HG02870 (cell line): Measurements from ENCODE around the gene FRG2C.
A peak's percentile ranks its signal among the peaks of the same experiment; 100 is the strongest.
"Not testable (repeated sequence)": the region's sequence is repeated elsewhere in the genome, so short reads cannot be mapped to it uniquely, and the experiment has no call there.

Experiments
- ATAC-seq: cut with Tn5 transposase; IDR thresholded peaks from one replicate; pipeline ENCODE4 v1.9.1; 2021; ENCODE audit warnings: mild to moderate bottlenecking, moderate library complexity; ENCODE audit not compliant: unreplicated experiment

Gene FRG2C

DNA sequence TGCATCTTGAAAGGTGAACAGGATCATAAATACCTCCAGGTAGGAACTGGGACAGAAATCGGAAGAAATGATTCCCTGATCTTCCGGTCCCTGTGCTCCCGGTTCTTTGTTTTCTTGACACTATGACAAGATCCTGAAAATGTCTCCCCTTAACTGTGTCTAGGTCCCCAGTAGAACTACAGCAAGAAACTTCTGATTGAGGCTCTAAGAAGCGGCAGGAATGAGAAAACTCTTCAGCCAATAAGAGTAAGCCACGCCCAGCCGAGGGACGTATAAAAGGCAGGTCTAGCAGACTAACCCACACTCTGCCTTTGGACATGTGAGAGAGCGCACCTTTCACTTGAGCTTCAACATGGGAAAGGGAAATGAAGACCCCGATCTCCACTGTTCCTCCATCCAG, at the start of gene FRG2C:
TSS of gene FRG2C (plus strand) at position 301 of the 400 bp plus-strand sequence. CDS start at position 353, 52 bp downstream.
- ATAC-seq: not testable (repeated sequence)

DNA sequence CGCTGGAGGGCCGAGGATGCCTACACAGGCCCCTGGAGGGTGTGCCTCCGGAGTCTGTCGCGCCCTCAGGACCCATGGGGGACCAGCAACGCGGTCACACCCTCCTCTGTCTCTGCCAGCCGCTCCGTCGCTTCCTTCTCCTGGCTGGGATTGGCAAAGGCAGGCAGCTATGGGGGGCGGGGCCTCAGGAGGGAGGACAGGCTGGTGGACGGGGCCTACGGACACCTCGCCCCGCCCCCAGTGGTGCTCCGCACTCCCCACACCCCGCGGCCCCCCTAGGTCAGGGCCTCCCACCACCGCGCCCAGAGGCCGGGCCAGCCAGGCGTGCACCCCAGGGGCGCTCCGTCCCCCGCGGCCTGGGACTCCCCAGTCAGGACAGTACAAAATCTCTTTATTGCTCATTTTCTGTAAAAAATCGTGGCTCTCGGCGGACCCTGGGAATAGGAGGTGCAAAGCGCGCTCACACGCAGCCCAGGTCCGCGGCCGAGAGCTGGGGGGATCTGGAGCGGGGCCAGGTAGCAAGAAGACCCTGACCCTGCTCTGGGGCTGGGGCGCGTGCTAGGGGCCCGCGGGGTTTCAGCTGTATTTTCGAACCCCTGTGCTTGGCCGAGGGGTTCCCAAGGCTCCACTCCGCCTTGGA, 45.3 kb upstream of the FRG2C start:
- not testable (repeated sequence) for ATAC-seq

DNA sequence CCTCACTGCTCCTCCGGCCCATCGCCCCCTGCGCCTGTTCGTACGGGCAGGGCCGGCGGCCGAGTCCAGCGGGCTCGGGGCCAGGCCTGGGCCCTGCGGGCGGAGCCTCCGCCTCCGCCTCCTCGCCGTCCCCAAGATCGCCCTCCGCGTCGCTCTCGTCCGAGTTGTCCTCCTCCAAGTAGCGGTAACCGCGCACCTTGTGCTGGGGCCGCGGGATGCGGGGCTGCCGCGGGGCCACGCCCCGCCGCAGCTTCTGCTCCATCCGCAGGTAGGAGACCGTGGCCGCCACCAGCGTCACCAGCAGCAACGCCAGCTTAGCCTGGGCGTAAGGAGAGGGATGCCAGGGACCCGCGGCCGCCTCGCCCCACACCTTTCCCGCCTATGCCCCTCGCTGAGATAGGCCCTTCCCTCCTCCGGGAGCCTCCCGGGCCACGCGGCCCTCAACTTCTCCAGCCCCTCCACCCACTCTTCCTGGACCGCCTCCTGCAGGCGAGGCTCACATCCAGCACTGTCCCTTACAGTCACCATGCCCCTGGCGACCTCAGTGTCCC, 44.6 kb upstream of the FRG2C start:
- not testable (repeated sequence) for ATAC-seq

DNA sequence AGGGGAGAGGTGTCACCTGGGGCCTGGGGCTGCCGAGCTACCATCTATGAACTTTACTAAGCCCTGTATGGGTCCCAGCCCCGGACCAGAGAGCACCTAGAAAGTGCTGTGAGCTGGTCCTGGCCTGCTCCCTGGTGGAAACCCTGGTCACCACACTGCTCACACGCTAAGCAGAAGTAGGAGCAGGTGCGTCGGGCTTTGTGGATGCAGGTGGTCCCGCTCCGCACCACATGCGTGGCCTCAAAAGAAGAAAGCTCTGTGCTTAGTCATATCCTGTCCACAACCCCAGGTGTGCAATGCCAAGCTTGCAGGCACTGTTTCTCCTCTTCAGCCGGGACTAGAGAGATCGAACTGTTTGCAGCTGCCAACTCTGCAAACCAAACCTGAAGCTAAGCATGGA, 42.4 kb upstream of the FRG2C start:
- not testable (repeated sequence) for ATAC-seq

DNA sequence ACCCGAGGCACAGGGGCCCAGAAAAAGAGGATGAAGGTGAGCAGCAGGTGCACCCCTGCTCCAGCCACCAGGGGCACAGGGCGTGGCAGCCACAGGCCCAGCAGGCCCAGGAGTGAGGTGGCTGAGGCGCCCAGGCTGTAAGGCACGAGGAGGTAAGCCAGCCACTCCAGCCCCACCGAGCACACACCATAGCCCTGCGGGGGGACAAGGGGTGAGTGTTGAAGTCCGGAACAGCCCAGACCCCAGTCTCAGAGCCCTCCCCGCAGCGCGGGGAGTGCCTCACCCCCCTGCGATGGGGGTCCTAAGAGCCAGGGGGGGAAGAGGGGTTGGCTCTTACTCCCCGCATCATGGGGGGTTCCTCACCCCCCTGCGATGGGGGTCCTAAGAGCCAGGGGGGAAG, 40.5 kb upstream of the FRG2C start:
- ATAC-seq: not testable (repeated sequence)

DNA sequence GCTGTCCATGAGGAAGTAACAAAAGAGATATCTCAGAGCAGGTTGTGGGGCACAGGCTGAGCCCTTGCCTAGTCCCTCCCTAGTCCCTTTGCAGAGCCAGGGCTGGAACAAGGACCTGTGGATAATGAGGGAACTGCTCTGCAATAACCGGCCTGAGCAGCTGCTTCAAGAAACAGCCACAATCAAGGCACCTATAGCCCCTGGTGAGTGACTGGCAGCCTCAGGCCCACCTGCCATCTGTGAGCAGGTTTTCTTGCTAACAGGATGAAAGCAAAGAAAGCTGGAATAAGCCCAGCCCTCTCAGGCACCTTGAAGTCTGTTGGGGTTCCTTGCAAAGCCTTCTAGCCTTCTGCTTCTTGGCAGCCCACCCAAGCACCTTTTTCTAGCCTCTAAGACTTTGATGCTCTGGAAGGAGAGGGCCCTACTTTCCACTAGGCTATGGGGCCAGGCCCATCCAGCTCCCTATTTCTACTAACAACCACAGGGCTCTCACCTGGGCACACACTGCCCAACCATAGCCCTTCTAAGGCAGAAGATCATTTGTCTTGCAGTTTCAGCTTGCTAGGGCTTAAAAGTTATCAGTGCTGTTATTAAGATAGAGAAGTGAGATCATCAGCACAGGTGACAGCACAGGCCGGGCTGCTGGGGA, 33.1 kb upstream of the FRG2C start:
- not testable (repeated sequence) for ATAC-seq

DNA sequence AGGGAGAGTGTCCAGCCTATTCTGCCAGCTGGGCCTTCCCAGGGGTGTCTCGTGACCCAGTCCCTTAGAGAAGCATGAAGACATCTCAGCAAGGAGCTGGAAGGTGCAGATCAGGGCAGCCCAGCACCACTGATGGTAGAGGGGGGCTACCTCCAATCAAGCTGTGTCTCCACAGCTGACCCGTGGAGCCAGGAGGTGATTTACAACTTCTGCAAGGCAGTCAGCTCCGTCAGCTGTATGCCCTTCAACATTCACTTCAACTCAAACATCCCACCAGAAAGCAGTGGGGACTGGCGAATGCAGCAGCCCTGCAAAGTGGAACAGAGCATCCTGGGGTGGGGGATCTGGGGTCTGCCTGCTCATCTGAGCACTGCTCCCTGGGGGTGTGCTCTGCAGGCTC, 32.6 kb upstream of the FRG2C start:
- no peak for ATAC-seq

DNA sequence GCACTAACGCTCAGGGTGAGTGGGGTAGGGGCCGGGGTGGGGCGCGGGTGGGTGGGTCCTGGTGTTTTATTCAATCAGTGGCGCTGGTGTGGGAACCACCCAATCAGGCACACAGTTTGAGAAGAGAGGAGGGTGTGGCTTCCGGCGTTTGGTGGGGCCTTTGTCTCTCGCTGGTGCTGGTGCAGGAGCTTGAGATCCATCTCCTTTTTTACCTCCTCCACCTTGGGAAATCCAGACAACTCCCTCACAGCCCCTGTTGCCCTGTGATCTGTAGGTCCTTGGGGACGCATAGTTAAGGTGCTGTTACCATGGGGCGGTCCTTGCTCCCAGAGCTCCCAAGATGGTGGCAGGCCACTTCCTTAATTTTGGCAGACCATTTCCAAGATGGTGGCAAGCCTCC, 25.2 kb upstream of the FRG2C start:
- not testable (repeated sequence) for ATAC-seq

DNA sequence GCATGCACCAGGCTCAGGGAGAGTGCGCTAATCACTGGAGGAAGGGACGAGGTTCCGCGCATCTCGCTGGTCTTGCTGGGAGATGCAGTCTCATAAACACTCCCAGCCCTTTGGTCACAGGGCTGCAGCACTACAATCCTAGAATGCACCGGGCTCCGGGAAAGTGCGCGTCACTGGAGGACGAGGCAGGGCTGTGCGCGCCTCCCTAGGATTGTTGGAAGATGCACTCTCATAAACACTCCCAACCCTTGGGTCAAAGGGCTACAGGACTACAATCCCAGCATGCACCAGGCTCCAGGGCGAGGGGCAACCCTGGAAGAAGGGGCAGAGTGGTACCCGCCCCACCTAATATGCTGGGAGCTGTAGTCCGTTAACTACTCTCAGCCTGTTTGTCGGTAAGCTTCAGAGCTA, 23.0 kb upstream of the FRG2C start:
- not testable (repeated sequence) for ATAC-seq

DNA sequence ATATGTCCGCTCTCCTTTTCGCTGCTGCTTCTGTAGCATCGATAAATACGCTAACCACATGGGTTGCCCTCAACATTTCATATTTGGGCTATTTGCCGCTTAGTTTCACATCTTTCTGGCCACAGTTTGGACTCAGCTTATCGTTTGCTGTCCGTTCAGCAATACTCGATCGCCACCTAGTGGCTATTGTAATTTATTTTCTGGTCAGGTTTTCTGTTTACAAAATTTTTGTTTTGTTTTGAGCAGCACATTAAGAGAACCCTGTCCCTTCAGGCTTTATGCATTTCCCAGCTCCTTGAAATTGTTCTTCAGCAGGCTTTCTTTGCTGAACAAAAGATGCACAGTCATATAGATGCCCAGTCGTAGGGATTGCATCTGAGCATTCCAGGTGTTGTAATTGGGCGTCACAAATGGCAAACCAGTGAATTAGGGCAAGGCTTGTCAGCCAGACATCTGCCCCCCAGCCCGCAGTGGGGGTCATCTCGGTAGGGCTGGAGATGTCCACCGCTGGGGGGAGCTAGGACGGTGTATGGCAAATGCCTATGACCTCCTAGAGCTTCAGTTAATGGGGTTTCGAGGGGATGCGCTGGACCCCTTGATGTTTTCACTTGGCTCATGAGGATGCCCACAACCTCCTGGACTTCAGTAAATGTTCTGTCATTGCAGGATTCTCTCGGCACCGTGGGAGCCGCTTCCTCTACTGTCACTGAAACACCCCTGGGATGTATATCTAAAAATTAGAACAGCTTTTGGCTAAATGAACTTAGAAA, 20.9 kb upstream of the FRG2C start:
- ATAC-seq: not testable (repeated sequence)

DNA sequence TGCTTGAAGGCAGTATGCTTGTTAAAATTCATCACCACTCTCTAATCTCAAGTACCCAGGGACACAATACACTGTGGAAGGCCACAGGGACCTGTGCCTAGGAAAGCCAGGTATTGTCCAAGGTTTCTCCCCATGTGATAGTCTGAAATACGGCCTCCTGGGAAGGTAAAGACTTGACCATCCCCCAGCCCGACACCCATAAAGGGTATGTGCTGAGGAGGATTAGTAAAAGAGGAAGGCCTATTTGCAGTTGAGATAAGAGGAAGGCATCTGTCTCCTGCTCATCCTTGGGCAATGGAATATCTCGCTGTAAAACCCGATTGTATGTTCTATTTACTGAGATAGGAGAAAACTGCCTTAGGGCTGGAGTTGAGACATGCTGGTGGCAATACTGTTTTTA, 18.6 kb upstream of the FRG2C start:
- not testable (repeated sequence) for ATAC-seq

DNA sequence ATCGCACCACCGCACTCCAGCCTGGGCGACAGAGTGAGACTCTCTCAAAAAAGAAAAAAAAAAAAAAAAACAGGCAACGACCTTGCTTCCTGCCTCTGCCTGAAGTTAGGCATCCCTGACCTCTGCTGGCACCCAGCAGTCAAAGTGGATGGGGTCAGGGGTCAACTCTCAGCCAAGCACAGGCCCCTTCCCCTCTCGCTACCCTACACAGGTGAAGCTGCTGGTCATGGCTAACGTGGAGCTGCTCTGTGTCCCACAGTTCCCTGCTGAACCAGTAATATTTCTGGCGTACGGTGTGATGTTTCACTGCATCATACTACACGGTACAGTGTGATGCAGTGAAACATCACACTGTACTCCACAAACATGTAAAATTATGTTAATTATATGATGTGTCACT, 13.9 kb upstream of the FRG2C start:
- ATAC-seq: no peak

DNA sequence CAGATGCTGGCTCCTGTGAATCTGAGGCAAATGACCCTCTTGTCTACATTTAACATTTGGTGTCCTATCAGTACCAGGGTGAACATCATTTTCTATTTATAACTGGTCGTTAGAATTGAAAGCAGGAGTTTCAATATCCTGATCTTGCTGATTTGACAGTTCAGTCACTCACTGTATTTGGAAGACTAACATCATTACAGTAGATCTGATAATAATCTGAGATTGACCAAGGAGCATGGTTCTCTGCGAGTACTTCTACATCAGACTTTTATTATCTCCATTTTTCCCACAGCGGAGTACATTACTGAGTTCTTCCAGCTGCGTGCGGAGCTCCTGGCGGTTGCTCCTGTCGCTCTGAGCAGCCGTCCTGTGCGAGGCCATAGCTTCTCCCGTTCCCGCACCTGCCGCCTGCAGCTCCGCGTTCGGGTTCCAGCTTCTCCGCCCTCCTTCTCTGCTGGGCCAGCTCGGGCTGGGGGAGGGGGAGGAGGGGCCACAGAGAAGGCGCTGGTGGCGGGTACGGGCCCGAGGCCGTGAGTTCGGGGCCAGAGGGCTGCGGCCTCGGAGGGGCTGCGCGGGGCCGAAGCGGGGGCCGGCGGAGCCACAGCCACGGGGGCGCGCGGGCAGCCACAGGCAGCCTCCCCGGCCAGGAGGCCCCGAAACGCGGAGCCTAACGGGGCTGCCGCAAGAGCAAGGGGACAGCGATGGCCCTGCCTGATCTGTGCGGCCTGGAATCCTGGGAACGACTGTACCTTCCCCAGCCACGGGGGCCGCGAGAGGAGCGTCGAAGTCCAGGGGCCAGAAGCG, 8.8 kb upstream of the FRG2C start:
- not testable (repeated sequence) for ATAC-seq

DNA sequence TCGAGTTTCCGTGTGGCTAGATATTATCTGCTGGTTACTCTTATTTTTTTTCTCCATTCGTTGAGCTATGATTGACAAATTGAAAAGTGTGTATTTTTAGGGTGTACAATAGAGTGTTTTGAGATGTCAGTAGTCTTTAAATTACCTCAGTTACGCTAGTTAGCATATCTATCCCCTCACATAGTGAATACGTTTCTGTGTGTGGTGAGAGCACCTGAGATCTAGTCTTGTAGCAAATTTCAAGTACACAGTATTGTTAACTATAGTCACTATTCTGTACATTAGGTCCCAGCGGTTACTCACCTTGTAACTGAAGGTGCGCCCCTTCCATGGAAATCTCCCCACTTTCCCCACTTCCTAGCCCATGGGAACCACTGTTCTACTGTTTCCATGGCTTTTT, 8.2 kb upstream of the FRG2C start:
- not testable (repeated sequence) for ATAC-seq

DNA sequence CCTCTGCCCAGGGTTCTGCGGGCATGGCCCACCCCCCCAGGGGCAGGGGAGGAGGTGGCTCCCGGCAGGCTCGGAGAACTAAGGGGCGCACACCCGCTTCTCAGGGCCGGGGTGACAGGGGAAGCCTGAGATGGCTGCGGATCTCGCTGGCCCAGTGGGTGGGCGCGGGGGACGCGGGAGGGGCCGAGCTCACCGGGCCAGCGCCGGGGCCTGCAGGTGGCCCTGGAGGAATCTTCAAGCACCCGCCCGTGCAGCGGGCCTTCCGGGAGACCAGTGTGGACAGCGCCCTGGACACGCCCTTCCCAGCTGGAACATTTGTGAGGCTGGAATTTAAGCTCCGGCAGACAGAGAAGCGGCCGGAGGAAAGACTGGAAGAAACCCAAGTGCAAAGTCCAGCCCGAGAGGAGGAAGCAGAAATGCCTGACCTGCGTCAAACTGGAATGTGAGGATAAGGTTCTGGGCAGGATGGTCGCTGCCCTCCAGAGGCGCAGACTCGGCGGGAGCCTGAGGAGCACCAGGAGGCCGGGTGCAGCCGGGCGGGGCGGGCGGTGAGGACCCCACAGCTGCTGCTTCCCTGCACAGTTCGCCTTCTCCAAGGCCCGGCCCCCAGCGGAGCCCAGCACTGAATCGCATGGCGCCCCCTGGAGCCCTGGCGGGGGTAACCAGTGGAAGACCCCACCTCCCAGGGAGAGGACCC, 5.6 kb upstream of the FRG2C start:
- ATAC-seq: not testable (repeated sequence)

DNA sequence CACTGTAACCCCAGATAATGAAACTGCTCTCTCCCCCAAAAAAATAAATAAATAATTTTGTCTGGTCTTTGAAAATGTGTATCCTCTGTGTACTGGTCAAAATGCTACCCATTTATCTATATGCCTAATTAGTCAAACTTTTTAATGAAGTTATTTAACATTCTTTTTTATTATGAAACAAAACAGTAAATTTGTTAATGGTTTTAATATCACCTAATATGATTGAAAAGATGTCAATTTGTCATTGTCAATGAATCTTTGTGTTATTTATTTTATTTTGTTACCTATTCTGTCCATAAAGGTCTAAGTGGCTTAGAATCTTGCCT, 5.1 kb upstream of the FRG2C start:
- ATAC-seq: not testable (repeated sequence)

DNA sequence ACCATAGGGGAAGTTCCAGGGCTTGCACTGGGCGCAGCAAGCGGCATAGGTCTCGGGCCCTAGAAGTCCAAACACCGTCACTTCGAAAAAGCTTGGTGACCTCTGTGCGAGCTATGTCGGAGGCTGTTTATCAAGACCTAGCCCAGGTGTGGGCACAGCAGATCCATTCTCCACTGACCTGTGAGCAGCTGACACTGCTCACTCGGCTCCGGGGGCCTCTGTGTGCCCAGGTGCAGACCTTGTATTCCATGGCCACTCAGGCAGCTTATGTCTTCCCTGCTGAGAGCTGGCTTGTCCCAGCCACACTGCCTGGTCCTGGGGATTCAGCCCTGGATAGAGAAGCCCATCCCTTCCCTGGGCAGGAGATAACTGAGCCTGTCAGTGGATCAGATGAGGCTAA, 1.5 kb downstream of the FRG2C start:
- ATAC-seq: not testable (repeated sequence)

DNA sequence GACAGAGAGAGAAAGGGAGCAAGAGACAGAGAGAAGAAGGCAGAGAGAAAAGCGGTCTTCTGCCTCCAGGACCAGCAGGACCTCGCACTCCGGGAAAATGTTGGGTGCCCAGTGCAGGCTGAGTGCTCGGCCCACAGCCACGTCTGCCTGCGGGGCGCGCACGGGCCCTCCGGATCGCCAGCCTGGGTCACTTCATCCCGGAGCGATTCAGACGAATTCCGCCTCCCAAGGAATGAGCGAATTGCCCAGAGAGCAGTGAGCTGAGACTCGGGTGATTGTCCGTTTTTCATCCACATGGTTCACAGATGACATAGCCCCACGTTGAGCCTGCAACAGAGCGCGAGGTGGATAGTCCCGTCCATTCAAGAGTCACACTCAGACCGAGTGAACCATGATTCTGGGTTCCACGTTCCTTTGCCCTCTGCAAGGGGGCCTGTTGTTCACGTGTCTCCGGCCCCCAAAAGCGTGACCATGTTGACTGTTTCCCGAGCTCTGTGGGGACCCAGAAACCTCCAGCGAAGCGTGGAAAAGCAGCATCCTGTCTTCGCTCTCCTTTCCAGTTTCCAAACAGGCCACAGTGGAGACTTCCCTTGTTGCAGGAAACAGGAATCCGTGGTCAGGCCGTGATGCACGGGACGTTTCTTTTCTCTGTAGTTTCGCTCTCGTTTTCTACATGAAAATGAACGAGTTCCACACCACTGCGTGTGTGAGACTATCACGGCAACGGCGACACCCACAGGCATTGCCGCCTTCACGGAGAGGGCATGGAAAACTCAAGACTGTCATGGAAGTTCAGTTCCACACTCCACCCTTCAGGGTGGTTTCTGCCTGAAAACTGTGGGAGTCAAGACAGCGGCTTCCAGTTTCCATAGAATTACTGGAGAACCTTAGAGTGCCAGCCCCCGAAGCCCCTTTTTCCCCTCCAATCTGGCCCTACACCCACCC, 3.9 kb downstream of the FRG2C start:
- ATAC-seq: not testable (repeated sequence)

DNA sequence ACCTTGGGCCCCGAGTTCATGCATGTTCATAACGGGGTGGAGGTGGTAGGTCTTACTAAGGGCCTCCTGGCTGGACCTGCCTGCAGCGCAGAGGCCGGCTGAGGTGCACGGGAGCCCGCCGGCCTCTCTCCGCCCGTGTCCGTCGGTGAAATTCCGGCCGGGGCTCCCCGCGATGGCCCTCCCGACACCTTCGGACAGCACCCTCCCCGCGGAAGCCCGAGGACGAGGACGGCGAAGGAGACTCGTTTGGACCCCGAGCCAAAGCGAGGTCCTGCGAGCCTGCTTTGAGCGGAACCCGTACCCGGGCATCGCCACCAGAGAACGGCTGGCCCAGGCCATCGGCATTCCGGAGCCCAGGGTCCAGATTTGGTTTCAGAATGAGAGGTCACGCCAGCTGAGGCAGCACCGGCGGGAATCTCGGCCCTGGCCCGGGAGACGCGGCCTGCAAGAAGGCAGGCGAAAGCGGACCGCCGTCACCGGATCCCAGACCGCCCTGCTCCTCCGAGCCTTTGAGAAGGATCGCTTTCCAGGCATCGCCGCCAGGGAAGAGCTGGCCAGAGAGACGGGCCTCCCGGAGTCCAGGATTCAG, 4.7 kb downstream of the FRG2C start:
- peak; percentile 34 for ATAC-seq
